A673 (cell line): ENCODE data around the gene RNF44. TPM values are rescaled to one million over a fixed set of nuclear protein-coding genes. Genes with fewer than 3 reads are reported as not detected.
A peak's percentile ranks its signal among the peaks of the same experiment; 100 is the strongest.

ENCODE experiments used
- BruUV-seq: library from RNA; stranded (reverse); fragments of 400-500 nt; replicated peaks from 2 replicates; lab custom pipeline; 2021; lab: Mats Ljungman, UMichigan
- CTCF ChIA-PET: fragments of 300-600 bp; sonication (Branson Sonifier 250); formaldehyde crosslinking; loops from one replicate; lab custom pipeline; 2022; ENCODE audit warnings: antibody characterized with exemption; lab: Charles Lee
- POLR2A ChIA-PET: fragments of 300-600 bp; sonication (Branson Sonifier 250); formaldehyde crosslinking; loops from one replicate; lab custom pipeline; 2022; ENCODE audit warnings: antibody characterized with exemption; ENCODE audit not compliant: low non-redundant PET; lab: Charles Lee
- DNase-seq: peaks from one replicate; pipeline ENCODE4 v3.0.0-alpha.2; 2015; ENCODE audit warnings: low spot score
- H3K27ac ChIP-seq: fragments of 200-600 bp; sonication (generic); 2 replicates; pipeline ENCODE4 v1.5.1; 2016; ENCODE audit warnings: mixed run types, low read depth, mild to moderate bottlenecking, mixed read lengths, antibody characterized with exemption, low read length; ENCODE audit not compliant: poor library complexity, severe bottlenecking
- H3K27me3 ChIP-seq: fragments of 200-600 bp; sonication (generic); replicated peaks from 2 replicates; pipeline ENCODE4 v1.6.1; 2017; ENCODE audit warnings: mixed run types, low read depth, mild to moderate bottlenecking, mixed read lengths, antibody characterized with exemption, low read length; ENCODE audit not compliant: insufficient read depth, poor library complexity
- H3K36me3 ChIP-seq: fragments of 200-600 bp; sonication (generic); 2 replicates; pipeline ENCODE4 v1.6.1; 2016; ENCODE audit warnings: mixed run types, mild to moderate bottlenecking, mixed read lengths, antibody characterized with exemption, low read length; ENCODE audit not compliant: insufficient read depth, poor library complexity, severe bottlenecking
- H3K4me1 ChIP-seq: fragments of 200-600 bp; sonication (generic); 2 replicates; pipeline ENCODE4 v1.6.1; 2017; ENCODE audit warnings: mixed run types, mild to moderate bottlenecking, mixed read lengths, antibody characterized with exemption, low read length; ENCODE audit not compliant: insufficient read depth, poor library complexity, severe bottlenecking
- H3K4me3 ChIP-seq: fragments of 200-600 bp; sonication (generic); 2 replicates; pipeline ENCODE4 v1.5.1; 2016; ENCODE audit warnings: low read depth, mixed run types, mild to moderate bottlenecking, mixed read lengths, low read length; ENCODE audit not compliant: poor library complexity, severe bottlenecking
- H3K9me3 ChIP-seq: fragments of 200-600 bp; sonication (generic); 2 replicates; pipeline ENCODE4 v1.6.1; 2016; ENCODE audit warnings: mixed run types, low read depth, mild to moderate bottlenecking, mixed read lengths, antibody characterized with exemption, low read length; ENCODE audit not compliant: poor library complexity, severe bottlenecking
- CTCF ChIP-seq: fragments of 300-800, 200-600 bp; sonication (generic); conservative IDR thresholded peaks from 2 replicates; pipeline ENCODE4 v1.5.1; 2017; ENCODE audit warnings: low read depth, mild to moderate bottlenecking, antibody characterized with exemption, low read length, moderate library complexity, mixed read lengths
- EZH2 ChIP-seq: fragments of 200-600 bp; sonication (generic); IDR thresholded peaks from 2 replicates; pipeline ENCODE4 v1.6.1; 2017; ENCODE audit warnings: borderline replicate concordance, low read depth, mild to moderate bottlenecking, mixed read lengths, antibody characterized with exemption, low read length; ENCODE audit not compliant: poor library complexity, severe bottlenecking
- intact Hi-C: fragments of 100-400 bp; cut with micrococcal nuclease; formaldehyde crosslinking; loops from one replicate; pipeline ENCODE4 v1.10.0; 2022; ENCODE audit not compliant: unreplicated experiment
- total RNA-seq: library from RNA; stranded (reverse); gene quantifications from 2 replicates; pipeline ENCODE4 v1.2.3, GENCODE V29; 2021

The RNF44 gene
- total RNA-seq, 1 experiment from 2014 or later, result 92.8 TPM

GRCh38 chr5:176561259-176561658, 24.1 kb upstream of the RNF44 start:
- POLR2A ChIA-PET, result no interaction called here
- Histone ChIP-seq H3K27ac (no peak overlapping the region), H3K4me3 (no peak overlapping the region), H3K4me1 (no peaks in the 10 kb centered on the region), H3K27me3 (no peaks in the 10 kb centered on the region), H3K9me3 (no peaks in the 10 kb centered on the region), H3K36me3 (no peaks in the 10 kb centered on the region)
- TF ChIP-seq EZH2, result no peak
- no peak for TF ChIP-seq CTCF
- CTCF ChIA-PET, result no interaction called here
- no peak for DNase-seq
- no TSS peak for BruUV-seq
- intact Hi-C loops, result no loop called here

- H3K4me3 ChIP-seq, result no peak overlapping the region
- H3K36me3 ChIP-seq, result no peaks in the 10 kb centered on the region
- ChIA-PET CTCF (no interaction called here), POLR2A (no interaction called here)
- no peaks in the 10 kb centered on the region for H3K4me1 ChIP-seq
- no peak for DNase-seq
- TF ChIP-seq CTCF (no peak), EZH2 (no peak)
- no peaks in the 10 kb centered on the region for H3K27me3 ChIP-seq
- no peak overlapping the region for H3K27ac ChIP-seq
- H3K9me3 ChIP-seq, result no peaks in the 10 kb centered on the region
- no TSS peak for BruUV-seq
- intact Hi-C loops, result no loop called here
Observed at GRCh38 chr5:176560364-176560763, 23.2 kb upstream of the RNF44 start.

GRCh38 chr5:176559683-176560082, 22.5 kb upstream of the RNF44 start:
- TF ChIP-seq EZH2 (no peak), CTCF (0 out of 2 replicates have a peak, but pooled peaks have one; percentile 11)
- Histone ChIP-seq H3K9me3 (no peaks in the 10 kb centered on the region), H3K27me3 (no peaks in the 10 kb centered on the region), H3K27ac (no peak overlapping the region), H3K4me1 (no peaks in the 10 kb centered on the region), H3K4me3 (no peak overlapping the region), H3K36me3 (no peaks in the 10 kb centered on the region)
- DNase-seq, result no peak
- intact Hi-C loops, result no loop called here
- ChIA-PET CTCF (no interaction called here), POLR2A (no interaction called here)
- BruUV-seq, result no TSS peak
